Midbrain (tissue), 1 donor: Measurements from ENCODE around the gene EMD.
"Not testable (repeated sequence)": the region's sequence is repeated elsewhere in the genome, so short reads cannot be mapped to it uniquely, and the experiment has no call there.

Experiments
- DNase-seq: peaks from one replicate; lab custom pipeline; 2025; lab: John Stamatoyannopoulos, UW

EMD gene

DNA sequence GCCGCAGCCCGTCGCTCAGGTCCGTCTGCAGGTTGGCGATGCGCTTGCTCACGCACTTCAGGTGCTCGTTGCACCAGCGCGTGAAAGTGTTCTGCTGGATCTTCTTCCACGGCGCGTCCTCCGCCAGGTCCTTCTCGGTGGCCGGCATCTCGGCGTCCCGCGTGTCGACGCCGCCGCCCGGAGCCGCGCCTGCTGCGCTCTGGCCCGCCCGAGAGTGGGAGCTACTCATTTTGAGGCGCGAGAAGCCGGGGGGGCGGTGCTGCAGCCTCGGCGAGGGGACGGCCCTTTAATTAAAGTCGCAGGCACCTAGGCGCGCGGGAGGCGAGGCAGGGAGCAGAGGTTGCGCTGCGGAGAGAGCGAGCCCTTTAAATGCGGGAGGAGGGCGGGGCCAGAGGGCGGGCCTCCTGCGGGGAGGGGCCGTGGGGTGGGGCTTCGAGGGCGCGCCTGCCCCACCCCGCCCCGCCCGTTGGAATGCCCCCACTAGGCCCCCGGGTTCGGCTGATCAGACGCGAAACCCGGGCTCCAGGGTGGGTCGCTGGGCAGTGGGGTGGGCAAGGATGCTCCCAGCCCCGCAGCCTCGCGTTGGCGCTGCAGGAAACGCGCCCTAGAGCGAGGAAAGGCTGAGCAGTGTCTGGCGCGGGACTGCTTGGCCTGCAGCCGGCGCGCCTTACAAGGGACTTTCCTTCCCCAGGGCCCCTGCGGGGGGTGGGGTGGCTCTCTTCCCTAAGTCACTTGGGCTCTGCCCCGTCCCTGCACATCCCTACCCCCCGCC lies 7.9 kb upstream of the EMD start:
- DNase-seq, result peak; percentile 84

GRCh38 chrX:154371789-154372300 lies 7.2 kb upstream of the EMD start:
- DNase-seq, result no peak

GRCh38 chrX:154372612-154373022 lies 6.5 kb upstream of the EMD start:
- DNase-seq, result no peak

- peak; percentile 49 for DNase-seq
Measured at GRCh38 chrX:154373340-154374306, 5.5 kb upstream of the EMD start.

GRCh38 chrX:154374313-154375155 lies 4.6 kb upstream of the EMD start, which contains the start of gene FLNA:
TSS of gene FLNA (minus strand) at chrX:154374634. CDS start at chrX:154371245, 3,389 bp downstream.
- DNase-seq, result no peak

DNA sequence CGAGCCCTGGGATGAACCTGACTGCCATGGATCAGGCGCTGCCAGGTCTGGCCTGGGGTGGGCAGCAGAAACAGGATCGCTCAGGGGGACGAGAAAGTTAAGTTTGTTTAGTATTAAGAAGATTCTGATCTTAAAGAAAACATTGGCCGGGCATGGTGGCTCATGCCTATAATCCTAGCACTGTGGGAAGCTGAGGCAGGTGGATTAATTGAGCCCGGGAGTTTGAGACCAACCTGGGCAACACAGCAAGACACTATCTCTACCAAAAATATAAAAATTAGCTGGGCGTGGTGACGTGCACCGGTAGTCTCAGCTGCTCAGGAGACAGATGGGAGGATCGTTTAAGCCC lies 4.0 kb upstream of the EMD start:
- no peak for DNase-seq

DNA sequence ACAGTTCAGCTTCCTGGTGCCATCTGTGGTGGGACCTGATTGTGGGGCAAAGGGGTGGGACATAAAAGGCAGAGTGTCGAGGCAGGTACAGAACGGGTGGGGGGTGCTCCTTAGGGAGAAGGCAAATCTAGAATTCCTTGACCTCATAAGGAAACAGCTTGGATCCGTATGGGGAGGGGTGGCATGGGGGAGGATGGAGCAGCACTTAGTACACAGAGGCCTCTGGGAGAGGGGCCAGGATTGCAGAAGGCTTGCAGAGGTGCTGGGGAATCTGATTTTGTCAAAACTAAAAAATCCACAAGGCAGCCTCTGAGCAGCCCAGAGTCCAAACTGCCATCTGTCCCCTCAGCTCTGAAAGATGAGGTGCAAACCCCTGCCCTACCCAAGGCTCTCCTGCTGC lies 2.3 kb upstream of the EMD start:
- DNase-seq, result no peak

GRCh38 chrX:154378059-154378798 lies 866 bp upstream of the EMD start:
- no peak for DNase-seq

DNA sequence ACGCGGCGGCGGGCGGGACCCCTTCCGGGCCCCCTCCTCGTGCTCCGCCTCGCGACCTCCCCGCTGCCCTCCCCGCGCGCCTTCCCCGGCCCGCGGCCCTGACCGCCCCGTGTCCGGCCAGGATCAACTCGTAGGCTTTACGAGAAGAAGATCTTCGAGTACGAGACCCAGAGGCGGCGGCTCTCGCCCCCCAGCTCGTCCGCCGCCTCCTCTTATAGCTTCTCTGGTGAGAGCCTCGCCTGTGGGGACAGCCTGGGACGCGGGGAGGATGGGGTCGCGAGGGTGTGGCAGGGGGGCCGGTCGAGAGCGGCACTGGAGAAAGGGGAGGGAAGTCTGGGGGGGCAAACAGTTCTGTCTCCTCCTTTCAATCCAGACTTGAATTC lies 465 bp downstream of the EMD start:
- no peak for DNase-seq

DNA sequence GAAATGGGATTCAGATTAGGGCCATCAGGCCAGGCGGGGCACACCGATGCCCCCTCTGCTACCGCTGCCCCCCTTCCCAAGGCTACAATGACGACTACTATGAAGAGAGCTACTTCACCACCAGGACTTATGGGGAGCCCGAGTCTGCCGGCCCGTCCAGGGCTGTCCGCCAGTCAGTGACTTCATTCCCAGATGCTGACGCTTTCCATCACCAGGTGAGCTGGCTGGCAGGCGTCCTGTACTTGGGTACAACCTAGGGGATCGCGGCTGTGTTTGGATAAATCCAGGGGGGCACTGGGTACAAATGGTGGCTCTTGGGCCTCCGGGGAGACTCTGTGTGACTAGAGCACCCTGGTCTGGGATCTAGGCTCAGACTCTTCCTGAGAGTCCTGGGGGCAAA lies 1.1 kb downstream of the EMD start:
- no peak for DNase-seq

GRCh38 chrX:154380787-154381186 lies 1.7 kb downstream of the EMD start:
- no peak for DNase-seq

DNA sequence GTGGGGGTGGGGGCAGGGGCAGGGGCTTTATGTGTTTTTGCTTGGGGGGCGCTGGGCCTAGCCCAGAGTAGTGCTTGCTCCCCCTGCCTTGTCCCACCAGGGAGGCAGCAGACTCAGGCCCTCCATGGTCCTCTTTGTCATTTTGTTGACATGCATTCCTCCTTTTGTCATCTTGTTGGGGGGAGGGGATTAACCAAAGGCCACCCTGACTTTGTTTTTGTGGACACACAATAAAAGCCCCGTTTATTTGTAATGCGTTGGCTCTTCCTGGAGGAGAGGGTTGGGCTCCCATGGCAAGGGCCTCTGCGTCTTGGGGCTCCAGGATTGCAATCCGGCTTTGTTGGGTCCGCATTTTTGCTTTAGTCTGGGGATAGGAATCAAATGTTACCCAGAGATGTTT lies 2.2 kb downstream of the EMD start:
- no peak for DNase-seq

- DNase-seq, result no peak
Measured at GRCh38 chrX:154382483-154383069, 3.5 kb downstream of the EMD start.

DNA sequence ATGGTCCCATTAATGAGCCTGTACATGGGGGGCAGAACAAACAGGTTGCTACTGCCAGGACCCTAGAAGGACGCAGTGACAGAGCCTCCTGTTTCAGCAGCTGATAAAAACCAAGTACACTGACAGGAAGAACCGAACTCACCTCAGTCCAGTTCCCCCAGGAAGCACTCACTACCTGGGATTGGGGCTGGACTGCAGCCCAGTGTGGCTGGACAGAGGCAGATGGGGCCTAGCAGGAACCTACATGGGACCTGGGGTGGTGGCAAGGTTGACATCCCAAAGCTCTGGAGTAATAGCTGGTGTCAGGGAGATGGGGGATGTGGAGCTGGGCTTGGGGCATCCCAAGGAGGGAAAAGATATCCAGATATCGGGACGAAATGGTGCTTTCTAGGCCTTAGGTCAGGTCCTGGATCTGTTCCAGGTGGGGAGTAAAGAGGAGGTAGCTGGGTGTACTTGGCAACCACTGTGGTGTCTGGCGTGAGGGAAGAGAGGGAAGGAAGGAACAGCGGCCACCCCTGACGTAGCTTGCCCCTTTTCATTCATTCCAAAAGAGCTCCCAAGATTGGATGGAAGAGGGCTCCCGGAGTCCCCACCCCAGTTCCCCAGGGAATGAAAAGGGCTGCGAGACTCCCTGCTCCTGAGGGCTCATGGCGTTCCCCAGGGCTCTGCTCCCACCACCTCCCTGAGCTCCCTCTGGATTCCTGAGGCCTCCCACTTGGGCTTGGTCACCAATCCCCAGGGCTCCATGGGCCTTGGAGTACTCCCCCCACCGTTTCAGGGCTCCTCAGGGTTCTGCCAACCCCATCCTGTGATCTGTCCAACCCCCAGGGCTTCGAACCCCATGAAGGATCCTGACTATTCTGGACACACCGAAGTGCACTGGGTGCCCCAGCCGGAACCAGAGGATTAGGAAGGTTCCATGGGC lies 4.5 kb downstream of the EMD start:
- DNase-seq, result no peak

DNA sequence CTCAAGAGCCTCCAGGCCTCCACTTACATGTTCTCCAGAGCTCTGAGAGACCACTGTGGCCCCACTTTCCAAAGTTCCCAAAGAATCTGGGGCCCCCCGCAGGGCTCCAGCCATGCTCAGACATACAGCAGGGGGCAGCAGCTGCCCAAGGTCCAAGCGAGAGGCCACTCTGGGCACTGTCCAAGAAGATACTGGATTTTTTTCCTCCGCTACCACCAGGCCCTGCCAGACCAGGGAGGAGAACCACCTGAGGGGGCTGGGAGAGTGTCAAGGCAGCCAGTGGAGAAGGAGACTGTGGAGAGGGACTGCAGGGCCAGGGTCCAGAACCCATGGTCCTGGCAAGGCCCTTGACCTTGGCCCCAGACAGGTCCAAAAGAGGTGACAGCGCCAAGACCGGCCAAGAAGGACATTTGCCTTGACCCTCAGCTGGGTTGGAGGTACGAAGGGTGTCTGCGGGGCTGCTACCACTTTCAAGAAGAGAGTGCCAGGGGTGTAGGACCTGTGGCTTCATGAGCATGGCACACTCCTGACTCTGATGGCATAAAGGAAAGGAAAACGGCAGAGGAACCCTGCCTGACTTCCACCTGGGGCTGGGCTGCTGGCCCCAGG lies 5.3 kb downstream of the EMD start:
- DNase-seq, result no peak

DNA sequence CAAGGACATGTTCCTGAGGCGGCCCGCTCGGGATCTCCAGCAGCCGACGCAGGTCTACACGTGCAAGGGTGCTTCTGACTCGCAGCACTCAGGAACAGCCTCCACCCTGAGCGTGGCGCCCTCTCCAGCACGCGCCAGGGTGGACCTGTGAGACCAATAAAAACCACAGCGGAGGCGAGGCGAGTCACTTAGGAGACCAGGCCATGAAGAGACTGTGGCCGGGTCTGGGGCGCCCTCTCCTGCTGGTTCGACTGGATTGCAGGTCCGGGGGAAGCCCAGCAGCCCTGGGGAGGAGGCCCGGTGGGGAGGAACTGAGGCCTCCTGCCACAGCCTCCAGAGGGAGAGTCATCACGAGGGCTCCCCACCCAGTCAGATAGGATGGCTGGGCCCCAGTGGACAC lies 9.0 kb downstream of the EMD start:
- DNase-seq, result not testable (repeated sequence)

DNA sequence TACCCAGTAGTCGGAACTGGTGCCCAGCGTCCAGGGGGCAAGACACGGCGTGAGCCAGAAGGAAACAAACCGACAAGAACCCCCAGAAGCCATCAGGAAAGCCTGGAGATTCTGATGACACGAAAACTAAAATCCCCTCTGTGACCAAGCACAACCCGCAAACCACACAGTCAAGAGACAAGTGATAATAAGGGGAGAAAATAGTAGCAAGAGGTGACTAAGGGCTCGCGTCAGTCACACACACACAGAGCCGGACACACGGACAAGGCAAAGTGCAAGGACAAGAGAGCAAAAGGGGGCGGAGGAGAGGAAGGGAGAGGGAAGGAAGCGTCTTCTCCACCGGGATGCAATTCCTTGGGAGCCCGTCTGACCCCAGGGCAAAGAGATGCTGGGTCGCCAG lies 9.6 kb downstream of the EMD start:
- not testable (repeated sequence) for DNase-seq

GRCh38 chrX:154389812-154390747 lies 11.0 kb downstream of the EMD start:
- not testable (repeated sequence) for DNase-seq
